ENCODE measurements around the gene GNA15.

GRCh38 chr19:3102239-3103140, 33.3 kb upstream of the GNA15 start:
- TF ChIP-seq CTCF (IDR thresholded peaks at IDR 0.05; ENCODE audit: poor library complexity) (no peak), EZH2 (IDR thresholded peaks at IDR 0.05; ENCODE audit: borderline replicate concordance) (no peak), EZH2phosphoT487 (IDR thresholded peaks at IDR 0.05; ENCODE audit: low read depth, severe bottlenecking, unreplicated experiment) (no peak)
